Tibial artery (tissue), 4 donors: Measurements from ENCODE around the gene SREBF1.

Experiments
- DNase-seq, 2 donors: peaks; one replicate each; pipeline ENCODE4 v3.0.0-alpha.2; 2019
- H3K27ac ChIP-seq, 2 donors: fragments of 200-600 bp; sonication (generic) in 1 of 2; 1 replicate in 1 of 2; 2 replicates in 1 of 2; pipeline ENCODE4 v1.5.1; 2018 to 2019; ENCODE audit warnings: mild to moderate bottlenecking in 1 of 2
- H3K27me3 ChIP-seq, 2 donors: fragments of 200-600 bp; sonication (generic) in 1 of 2; one replicate each; pipeline versions ENCODE4 v1.5.1 to v1.6.0; 2016 to 2019
- H3K36me3 ChIP-seq, 3 donors: fragments of 200-600 bp; sonication (generic) in 2 of 3; one replicate each; pipeline ENCODE4 v1.5.1; 2016 to 2019; ENCODE audit warnings: mild to moderate bottlenecking in 2 of 3
- H3K4me1 ChIP-seq, 4 donors: fragments of 200-600 bp; sonication (generic) in 2 of 4; 1 replicate in 3 of 4; 2 replicates in 1 of 4; pipeline ENCODE4 v1.5.1; 2016 to 2019
- H3K4me3 ChIP-seq, 2 donors: fragments of 200-600 bp; sonication (generic) in 1 of 2; 1 replicate in 1 of 2; 2 replicates in 1 of 2; pipeline ENCODE4 v1.5.1; 2018 to 2019; ENCODE audit warnings: mild to moderate bottlenecking in 2 of 2
- H3K9me3 ChIP-seq, 3 donors: fragments of 200-600 bp; sonication (generic) in 1 of 3; one replicate each; pipeline ENCODE4 v1.5.1; 2016 to 2019
- intact Hi-C: fragments of 100-400 bp; cut with DNase I; formaldehyde crosslinking; loops from one replicate; pipeline ENCODE4 v1.15.0; 2023; ENCODE audit warnings: low total_unique reads
- TF ChIP-seq, protein P1 (sequence below), 2 experiments: fragments of 200-600 bp in 1 of 2; fragments of 450-650 bp in 1 of 2; IDR thresholded peaks; one replicate each; pipeline ENCODE4 v1.5.1; 2017 to 2019; ENCODE audit warnings: antibody characterized with exemption in 2 of 2, mild to moderate bottlenecking in 1 of 2, moderate library complexity in 1 of 2

Gene SREBF1

DNA sequence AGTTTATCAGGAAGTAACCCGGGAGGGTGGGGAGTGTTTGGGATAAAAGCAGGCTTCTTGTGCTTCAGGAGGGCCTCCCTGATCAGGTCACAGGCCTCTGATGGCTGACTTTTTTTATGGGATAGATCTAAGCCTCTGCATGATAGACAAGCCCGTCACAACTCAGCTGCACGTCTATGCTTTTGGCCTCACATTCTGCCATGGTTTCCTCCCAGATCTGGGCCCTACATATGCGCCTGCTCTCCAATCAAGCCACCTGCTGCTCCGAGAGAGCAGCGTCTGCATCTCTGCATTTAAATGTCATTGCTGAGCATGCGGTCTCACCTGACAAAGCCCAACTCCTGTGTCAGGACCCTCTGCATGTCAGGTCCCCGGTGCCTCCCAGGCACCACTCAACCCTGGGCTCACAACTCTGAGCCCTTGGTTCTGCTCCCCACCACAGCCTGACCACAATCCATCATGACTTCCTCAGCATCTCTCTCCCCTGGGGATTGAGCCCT, 45.3 kb upstream of the SREBF1 start:
- Histone ChIP-seq H3K4me1 (peaks cover 0 to 20% (median 17%) of the 10 kb centered on the region in 4 donors), H3K36me3 (peaks cover 16 to 80% (median 54%) of the 10 kb centered on the region in 3 donors)
- intact Hi-C loops: no loop called here

DNA sequence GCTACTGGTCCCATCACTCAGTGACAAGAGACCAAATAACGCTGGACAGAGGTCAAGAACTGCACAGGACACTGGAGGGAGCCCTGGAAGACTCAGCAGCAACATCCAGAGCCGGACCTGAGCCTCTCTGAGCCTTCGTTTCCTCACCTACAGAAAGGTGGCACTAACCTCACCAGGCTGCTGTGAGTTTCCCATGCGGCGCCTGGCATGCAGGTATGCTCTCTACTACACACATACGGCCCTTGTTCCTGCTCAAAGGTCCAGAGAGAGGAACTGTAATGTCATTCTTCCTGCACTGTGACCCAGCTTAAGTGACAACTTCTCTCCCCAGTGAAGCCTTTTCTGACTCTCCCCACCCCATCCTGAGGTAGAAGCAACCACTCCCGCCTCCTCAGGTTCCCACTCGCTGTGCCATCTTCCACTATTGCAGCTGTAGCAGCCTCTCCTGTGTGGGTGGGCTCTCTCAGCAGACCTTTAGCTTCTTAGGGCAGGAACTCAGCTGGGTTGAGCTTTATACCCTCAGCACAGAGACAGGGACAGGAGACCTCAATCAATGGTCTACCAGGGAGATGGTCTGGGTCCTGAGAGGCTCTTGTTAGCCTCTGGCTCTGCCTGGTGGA, 43.9 kb upstream of the SREBF1 start:
- TF ChIP-seq, protein P1, sequence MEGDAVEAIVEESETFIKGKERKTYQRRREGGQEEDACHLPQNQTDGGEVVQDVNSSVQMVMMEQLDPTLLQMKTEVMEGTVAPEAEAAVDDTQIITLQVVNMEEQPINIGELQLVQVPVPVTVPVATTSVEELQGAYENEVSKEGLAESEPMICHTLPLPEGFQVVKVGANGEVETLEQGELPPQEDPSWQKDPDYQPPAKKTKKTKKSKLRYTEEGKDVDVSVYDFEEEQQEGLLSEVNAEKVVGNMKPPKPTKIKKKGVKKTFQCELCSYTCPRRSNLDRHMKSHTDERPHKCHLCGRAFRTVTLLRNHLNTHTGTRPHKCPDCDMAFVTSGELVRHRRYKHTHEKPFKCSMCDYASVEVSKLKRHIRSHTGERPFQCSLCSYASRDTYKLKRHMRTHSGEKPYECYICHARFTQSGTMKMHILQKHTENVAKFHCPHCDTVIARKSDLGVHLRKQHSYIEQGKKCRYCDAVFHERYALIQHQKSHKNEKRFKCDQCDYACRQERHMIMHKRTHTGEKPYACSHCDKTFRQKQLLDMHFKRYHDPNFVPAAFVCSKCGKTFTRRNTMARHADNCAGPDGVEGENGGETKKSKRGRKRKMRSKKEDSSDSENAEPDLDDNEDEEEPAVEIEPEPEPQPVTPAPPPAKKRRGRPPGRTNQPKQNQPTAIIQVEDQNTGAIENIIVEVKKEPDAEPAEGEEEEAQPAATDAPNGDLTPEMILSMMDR (IDR thresholded peaks at IDR 0.05): no peak
- H3K27me3 ChIP-seq: no peaks in the 10 kb centered on the region
- peaks cover 16 to 71% (median 50%) of the 10 kb centered on the region in 3 donors for H3K36me3 ChIP-seq
- no peak for DNase-seq
- no peak overlapping the region for H3K27ac ChIP-seq
- peaks cover 0 to 34% (median 32%) of the 10 kb centered on the region in 4 donors for H3K4me1 ChIP-seq
- no peak overlapping the region for H3K4me3 ChIP-seq
- H3K9me3 ChIP-seq: no peaks in the 10 kb centered on the region
- intact Hi-C loops: no loop called here

More for the DNA sequence above, 45.3 kb upstream of the SREBF1 start:
- Histone ChIP-seq H3K9me3 (no peaks in the 10 kb centered on the region), H3K4me3 (no peak overlapping the region), H3K27me3 (no peaks in the 10 kb centered on the region), H3K27ac (no peak overlapping the region)
- TF ChIP-seq, protein P1 (IDR thresholded peaks at IDR 0.05): no peak
- DNase-seq: no peak

DNA sequence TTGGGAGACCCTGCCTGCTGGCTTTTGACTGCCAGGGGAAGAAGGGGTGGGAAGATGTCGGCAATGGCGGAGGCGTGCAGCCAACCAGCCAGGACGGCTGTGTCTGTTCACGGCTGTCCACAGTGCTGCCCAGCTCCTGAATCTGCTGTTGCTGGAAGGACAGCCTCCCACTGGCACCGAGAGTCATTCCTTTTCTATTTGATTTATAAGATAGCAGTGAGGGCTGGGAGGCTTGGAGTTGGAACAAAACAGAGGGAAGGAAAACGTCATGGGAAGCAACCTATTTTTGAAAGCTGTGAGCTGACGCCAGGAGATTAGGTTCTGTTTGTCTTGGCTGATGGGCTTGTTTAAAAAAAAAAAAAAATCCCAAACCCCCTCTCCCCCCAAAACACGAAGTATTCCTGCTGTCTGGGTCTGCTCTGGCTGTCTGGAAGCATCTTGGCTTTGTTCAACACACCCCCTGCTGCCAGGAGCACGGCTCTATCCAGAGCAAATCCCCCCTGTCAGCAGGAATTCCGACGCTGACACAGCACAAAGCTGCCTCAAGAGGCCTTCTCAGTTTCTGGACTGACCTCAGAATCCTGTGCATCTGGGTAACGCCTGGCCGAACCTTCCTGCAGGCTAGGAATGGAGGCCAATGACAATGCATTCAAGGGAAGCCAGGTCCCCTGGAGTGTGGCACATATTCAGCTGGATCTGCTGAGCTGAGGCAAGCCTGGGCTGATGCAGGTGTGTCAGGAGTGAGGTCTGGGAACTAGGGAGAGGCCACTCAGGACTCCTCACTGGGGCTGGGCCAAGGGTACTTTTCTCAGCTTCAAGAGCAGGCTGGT, 41.0 kb upstream of the SREBF1 start:
- Histone ChIP-seq H3K27me3 (no peaks in the 10 kb centered on the region), H3K36me3 (peaks cover 7 to 44% (median 31%) of the 10 kb centered on the region in 3 donors), H3K27ac (peak overlapping the region; percentile 82 to 83), H3K4me3 (peak overlapping the region; percentile 2 to 29), H3K9me3 (no peaks in the 10 kb centered on the region), H3K4me1 (peaks cover 0 to 46% (median 36%) of the 10 kb centered on the region in 4 donors)
- TF ChIP-seq, protein P1 (IDR thresholded peaks at IDR 0.05): no peak
- DNase-seq: peak; percentile 81 to 93
- intact Hi-C loops: loop anchor here (1.0 to 10.0 kb wide), 2 partner anchors 39 to 283 kb away; partner anchors contain the start of gene PEMT

DNA sequence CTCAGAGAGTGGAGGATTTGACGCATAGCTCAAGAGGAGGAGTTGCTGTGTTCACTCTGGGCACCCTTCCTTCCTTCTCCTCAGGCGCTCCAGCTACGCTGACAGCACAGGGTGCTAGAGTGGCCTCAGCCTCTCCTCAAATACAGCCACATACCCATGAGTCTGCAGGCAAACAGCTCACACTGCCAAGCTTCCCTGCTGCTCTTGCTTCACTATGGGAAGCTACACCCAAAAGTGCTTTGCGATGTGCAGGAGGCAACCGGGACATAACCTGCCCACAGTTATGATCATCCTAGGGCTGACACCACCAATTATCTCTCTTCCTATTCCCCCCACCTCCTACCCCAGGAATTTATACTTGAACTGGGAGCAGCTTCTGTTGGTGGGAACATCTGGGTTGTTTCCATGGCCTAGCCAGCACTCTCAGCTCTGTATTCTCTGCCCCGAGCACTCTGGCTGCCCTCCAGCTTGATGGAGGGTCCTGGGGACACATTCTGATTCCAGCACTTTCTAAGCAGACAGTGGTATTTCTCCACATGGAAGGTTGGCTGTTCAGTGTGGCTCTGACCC, 40.3 kb upstream of the SREBF1 start:
- H3K27ac ChIP-seq: peak overlapping the region; percentile 82 to 83
- intact Hi-C loops: loop anchor here (1.0 to 10.0 kb wide), 2 partner anchors 39 to 282 kb away; partner anchors contain the start of gene PEMT
- H3K9me3 ChIP-seq: no peaks in the 10 kb centered on the region
- peak overlapping the region; percentile 2 to 29 for H3K4me3 ChIP-seq
- TF ChIP-seq, protein P1 (IDR thresholded peaks at IDR 0.05): no peak
- no peaks in the 10 kb centered on the region for H3K27me3 ChIP-seq
- H3K36me3 ChIP-seq: peaks cover under 1 to 37% (median 24%) of the 10 kb centered on the region in 3 donors
- peak; percentile 67 to 92 for DNase-seq
- peaks cover 0 to 53% (median 43%) of the 10 kb centered on the region in 4 donors for H3K4me1 ChIP-seq

DNA sequence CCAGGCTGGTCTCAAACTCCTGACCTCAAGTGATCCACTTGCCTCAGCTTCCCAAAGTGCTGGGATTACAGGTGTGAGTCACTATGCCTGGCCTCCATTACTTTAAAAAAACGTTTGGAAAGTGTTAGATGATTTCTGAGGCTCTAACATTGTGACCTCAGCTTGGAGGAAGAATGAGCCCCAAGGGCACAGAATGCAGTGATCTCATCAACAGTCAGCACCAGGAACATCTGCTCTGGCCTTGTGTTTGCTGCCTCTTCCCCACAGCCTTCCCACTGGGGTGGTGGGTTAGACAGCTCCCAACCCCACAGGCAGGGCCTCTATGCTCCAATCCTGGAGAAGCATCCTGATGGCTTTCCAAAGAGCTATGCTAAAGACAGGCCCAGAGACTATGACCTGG, 37.7 kb upstream of the SREBF1 start:
- no peak for DNase-seq
- H3K27ac ChIP-seq: peak overlapping the region in 1 of 2 donors; percentile 82
- H3K4me1 ChIP-seq: peaks cover 0 to 63% (median 48%) of the 10 kb centered on the region in 4 donors
- intact Hi-C loops: loop anchor here (10.0 kb wide), 1 partner anchor 280 kb away; the partner anchor contains the start of gene PEMT
- no peak overlapping the region for H3K4me3 ChIP-seq
- no peaks in the 10 kb centered on the region for H3K9me3 ChIP-seq
- peaks cover 0 to 15% (median 13%) of the 10 kb centered on the region in 3 donors for H3K36me3 ChIP-seq
- TF ChIP-seq, protein P1 (IDR thresholded peaks at IDR 0.05): no peak
- no peaks in the 10 kb centered on the region for H3K27me3 ChIP-seq
